Stimulated activated CD4-positive, alpha-beta T cell treated with anti-CD3 and anti-CD28 coated beads, Interleukin-15, amount 100 ng/mL, for 24 hours (primary cell): ENCODE data around the gene NLGN4X.
"Not testable (repeated sequence)": the region's sequence is repeated elsewhere in the genome, so short reads cannot be mapped to it uniquely, and the experiment has no call there.

Experiments
- DNase-seq: peaks from one replicate; pipeline ENCODE4 v3.0.0-alpha.2; 2020

NLGN4X gene

DNA sequence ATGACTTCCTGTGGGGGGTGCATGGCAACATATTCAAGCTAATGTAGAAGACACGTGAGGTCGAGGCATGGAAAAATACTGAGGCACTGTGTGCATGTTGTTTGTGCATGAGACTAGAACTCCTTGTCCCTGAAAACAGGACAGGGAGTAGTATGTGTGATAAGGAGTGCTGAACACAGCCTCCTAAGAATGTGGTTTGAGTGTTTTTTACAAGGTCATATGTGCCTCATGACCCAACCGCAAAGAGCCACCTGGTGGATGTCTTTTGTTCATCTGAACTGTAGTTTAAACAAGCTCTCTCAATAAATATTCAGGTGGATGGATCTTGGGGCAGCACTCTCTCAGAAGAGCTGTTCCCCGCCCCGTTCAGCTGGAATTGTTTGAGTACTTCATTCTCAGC, 226.6 kb downstream of the NLGN4X start:
- no peak for DNase-seq

DNA sequence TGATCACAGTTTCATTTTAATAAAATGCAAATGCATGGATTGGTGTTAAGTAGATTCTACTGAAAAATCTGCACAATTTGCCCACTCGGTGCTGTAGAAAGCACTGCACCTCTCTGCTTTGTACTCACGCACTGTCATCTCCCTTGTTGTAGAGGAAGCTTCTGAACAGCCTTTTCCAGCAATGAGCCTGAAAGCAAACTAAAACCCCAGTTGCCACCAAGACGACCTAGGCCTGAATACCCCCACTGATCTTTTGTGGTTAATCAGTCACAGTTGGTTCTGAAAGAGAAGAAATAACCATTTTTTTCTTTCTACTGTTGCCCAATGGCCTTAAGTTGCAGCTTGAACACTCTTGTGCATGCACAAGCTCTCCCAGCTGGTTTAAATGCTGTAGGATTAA, 229.8 kb downstream of the NLGN4X start:
- DNase-seq = no peak

DNA sequence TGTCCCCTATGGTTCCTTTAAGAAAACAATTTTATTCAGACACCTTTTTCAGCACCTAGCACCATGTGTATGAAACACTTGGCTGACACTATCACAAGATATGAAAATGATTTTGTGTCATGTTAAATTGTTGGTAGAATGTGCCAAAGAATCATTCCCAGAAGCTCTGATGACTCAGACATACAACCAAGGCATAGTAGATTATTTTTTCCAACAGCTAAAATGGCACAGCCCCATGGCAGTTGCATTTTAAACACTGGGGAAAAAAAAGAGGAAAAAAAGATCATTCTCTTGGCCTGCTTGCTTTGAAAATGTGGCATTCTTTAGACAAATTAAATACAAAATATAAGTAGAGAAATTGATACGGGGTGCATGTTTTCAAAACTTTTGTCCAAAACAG, 230.2 kb downstream of the NLGN4X start:
- no peak for DNase-seq

DNA sequence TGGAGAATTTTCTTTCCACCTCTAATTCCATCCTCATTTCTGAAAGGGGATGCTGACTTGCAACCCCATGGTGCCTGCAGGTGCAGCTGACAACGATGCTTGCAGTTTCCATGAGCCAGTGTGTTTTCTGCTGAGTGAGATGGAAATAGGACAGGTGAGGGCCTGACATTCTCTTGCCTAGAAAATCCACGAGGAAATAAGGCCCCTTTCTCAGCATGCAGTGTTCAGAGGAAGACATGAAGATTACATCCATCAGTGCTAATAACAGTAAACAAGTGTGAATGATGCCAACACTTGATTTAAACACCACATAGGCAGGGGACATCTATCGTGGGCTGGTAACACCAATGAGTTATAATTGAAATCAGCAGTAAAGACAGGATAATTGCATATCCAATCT, 237.3 kb downstream of the NLGN4X start:
- DNase-seq = no peak

DNA sequence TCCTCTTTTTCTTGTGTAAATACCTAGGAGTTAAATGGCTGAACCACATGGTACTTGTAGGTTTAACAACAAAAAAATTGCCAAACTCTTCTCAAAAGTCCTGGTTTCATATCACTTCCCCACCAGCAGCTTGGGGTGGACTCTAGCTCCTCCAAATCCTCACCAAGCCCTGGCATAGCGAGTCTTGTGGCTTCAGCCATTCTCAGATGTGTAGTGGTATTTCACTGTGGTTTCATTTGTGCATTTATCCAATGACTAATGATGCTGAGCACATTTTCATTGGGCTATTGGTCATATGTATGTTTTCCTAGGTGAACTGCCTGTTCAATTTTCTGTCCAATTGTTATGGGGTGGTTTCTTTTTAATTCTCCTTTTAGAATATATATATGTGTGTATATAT, 249.3 kb downstream of the NLGN4X start:
- DNase-seq = no peak

DNA sequence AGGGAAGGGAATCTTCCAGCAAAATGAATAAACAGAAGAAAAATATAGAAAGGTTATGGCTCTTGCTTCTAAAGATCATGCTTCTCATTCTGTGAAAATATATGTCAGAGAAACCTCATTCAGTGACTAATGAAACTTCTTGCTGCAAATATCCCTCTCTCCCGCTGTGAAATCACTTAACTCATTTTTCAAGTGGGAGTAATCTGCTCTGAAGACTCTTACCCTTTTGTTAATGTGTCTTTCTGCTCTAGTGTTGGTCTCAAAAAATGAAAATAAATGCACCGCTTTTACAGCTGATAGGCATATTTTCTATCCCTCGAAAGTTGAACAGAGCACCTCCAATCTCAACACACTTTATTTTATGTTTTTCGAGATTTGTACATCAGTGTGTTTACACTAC, 252.3 kb downstream of the NLGN4X start:
- DNase-seq = no peak

DNA sequence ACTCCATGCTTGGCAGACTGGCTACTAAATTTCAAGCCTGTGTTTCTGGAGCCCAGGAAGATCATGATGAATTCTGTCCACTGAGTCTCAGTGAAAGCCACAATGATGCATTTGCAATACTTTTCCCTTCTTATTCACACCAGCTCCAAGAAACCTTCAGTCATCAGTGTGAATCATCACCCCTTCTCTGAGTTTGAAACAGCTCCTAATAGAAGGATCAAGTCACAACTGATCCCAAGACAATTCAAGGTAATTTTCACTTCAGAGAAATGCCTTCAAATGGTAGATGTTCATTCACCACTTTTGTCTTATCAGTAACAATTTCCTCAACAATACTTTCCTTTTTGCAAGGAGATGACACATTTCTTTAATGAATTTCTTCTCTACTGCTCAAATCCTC, 257.4 kb downstream of the NLGN4X start:
- DNase-seq = no peak

DNA sequence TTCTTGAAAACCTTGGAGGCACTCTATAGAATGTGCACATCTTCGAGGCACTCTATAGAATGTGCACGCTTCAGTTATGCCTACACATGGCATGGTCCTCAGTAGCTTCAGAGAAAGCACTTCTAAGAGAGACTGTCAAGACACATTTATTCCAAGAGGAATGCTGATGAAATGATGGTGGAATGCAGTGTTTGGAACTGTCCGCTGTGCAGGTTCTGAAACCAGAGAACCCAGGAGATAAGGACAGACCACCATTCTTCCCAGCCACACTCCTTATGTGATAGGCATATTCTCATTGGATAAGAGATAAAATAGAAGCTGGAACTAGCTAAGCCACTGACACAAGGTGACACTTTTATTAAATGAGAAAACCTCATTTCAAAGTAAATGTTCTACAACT, 263.3 kb downstream of the NLGN4X start:
- DNase-seq = no peak

DNA sequence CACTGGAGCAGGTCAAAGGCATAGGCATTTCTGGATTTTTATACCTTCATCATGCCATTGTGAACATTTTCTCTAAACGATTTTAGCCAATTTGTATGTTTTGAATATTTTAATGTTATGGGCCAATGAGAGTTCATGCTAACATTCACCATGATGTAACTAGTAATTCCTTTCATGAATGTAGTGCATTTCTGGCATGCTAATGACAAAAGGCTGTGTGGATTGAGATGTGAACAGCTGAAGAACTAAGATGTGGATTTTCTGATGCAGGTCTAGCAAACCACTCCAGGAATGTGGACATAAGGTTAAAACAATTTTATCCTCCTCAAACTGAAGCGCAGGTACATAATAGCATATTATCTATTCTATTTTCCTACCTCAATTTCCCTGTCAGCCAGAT, 269.4 kb downstream of the NLGN4X start:
- DNase-seq = no peak

DNA sequence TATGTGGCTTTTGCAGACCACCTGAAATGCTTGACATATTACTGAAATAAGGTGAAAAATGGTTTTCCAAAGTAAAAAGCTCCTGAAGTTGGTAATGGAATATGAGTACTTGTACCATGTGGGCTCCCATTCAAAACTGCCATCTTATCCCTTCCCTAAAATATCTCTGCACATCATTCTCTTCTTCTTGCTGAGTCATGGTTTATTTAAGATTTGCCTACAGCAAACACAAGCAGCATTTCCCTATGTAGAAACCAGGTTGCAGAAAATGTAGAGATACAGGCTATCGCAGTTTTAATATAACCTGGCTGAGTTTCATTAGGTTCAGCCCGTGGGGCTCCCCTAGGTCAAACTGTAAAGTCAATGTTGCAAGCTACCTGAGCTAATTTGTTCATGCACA, 270.1 kb downstream of the NLGN4X start:
- no peak for DNase-seq

DNA sequence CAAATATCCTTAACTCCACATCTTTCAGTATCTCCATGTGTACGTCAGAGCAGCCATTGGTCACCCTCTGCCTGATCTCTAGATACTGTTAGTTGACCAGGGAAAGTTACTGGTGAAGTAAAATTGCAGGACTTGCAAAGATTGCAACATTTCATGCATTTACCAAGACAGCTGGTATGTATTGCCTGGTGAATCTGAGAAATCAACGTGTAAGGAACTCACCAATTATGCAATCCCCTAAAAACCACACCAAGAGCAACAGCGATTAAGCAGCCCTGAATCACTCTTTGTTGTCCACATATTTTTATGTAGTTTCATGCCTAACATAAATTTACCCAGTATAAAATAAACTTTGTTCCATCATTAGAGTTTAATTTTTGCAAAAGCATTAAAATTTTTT, 271.2 kb downstream of the NLGN4X start:
- DNase-seq = no peak

DNA sequence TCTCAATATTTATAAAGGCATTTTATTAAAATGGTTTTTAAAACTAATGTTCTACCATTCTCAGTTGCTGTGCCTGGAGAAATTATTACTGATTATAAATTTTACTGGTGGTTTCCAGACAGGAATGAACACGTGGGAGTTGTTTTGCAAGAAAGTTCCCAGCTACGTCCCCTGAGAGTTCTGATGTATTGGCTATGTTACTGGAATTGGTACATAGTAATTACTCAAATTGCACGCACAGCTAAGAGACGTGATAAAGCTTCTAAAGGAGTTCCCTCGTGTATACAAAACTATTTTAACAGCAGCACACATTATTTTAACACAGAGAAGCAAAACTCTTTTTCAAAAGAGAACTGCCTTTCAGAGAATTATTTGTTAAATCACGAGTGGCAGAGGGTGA, 292.2 kb downstream of the NLGN4X start:
- DNase-seq = no peak

DNA sequence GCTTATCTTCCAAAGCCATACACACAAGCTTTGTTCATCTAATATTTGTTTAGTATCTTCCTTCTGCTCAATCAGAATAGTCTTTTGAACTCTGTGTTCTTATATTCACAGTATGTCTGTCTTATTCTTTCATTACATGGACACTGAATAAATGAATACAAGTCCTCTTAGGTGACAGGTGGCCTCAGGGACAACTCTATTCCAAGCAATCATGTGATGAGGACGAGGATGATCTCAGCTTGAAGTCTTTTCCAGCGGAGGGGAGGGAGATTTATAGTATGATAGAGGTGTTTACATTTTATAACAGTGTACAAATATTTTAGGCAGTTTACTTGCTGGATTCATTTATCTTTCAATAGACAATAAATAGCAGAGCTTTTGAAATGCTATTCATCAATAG, 300.4 kb downstream of the NLGN4X start:
- DNase-seq = no peak

DNA sequence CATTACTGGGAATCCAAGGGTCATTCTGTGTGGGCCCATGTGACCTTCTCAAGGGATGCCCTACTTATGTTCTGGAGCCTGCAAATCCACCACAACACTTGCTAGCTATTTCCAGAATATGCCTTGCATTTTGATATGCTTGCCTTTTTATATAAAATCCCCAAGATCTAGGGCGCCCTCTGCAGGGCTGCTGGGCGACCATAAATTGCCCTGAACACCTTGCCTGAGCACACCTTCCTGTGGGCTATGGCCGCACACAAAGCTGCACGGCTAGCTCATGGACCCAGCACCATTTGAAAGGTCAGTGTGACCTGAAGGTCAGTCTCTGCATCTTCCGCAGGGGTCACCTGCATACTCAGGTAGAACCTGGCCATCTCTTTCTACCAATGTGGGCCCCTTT, 311.7 kb downstream of the NLGN4X start:
- DNase-seq = peak; percentile 1

DNA sequence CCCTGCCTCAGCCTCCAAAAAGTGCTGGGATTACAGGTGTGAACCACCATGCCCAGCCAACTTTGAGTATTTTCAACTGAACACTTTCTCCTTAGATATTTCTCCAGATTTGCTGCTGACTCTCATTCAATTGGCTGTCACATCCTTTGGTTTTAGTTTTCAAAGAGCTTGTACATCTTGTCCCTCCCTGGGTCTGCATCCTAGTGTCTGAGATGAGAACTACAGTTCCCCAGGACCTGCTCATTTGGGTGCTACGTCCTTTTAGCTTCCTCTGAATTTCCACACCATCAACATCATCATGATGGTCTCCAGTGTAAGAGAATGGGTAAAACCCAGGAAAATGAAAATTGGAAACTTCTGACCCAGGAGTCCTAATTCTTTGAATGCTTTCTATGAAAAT, 312.9 kb downstream of the NLGN4X start:
- DNase-seq = no peak

DNA sequence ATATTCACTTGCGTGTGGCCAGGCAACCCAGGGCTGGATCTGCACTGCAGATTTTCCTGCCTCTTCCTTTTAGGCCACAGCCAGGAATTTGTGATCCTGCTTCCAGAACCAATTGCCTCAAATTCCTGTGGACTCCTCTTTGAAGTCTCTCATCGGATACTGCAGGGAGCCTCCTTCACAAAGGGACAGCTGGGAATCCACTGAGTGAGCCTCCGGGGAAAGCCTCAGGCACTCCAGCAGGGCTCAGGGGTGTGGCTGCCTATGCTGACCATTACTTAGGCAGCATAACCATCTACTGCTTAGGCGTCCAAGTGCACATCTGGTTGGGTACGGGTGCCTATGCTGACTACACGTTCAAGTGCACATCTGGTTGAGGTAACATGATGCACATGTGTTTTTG, 321.5 kb downstream of the NLGN4X start:
- no peak for DNase-seq

DNA sequence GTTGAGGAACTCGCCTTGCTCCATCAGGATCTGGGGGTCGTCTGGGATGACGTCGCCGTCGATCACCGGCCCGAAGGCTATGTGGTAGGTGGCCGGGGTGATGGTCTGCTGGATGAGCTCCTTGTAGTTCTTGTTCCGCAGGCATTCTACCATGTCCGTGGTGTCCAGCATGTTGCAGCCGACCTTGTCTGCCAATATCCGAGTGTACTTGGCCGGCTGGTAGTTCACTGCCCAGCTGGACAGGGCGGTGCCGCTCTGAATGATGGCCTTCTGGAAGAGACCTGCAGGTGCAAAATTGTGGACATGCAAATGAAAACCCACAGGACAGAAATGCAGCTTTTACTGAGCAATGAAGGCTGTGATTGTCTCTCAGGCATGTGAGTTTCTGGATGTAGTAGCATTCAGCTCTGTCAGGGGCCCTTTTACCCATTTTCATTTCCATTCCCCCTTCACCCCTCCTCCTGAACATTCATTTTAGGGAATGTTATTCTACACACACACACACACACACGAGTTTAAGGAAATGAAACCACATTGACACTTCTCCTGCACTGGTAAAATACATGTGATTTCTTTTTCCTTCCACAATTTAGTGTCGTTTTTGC, 325.0 kb downstream of the NLGN4X start:
- not testable (repeated sequence) for DNase-seq

DNA sequence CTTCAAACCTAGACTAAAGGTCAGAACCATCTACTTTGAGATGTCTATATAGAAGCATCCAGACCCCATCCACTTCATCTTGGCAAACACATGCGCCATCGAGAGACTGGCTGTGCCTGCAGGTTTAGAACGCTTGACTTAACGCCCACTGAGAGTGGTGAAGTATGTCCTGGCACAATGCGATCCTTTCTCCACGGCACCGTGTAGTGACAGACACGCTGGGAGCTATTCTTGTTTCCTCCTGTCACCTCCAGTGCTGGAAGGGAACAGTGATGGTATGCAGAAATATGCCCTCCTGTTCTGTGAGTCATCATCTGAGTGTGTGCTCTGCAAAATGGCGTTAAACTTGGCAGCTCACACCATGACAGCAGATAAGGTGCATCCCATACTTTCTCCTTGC, 330.2 kb downstream of the NLGN4X start:
- DNase-seq = no peak

DNA sequence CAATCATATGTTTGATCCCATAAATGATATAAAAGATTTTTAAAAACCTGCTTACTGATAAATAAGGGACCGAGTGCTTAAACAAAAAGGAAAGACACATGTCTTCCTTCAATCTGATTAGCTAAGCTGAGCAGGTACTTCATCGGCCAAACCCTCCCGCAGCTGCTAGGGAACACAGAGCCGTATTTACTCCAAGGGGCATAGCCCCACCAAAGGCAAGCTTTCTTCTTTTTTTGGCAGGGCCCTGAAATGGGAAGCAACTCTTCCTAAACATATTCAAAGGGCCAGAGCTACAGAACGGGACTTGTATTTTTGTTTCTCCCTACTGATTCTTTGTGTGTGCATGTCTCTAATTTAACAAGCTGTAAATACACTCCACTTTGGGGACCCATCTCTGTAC, 337.3 kb downstream of the NLGN4X start:
- no peak for DNase-seq

DNA sequence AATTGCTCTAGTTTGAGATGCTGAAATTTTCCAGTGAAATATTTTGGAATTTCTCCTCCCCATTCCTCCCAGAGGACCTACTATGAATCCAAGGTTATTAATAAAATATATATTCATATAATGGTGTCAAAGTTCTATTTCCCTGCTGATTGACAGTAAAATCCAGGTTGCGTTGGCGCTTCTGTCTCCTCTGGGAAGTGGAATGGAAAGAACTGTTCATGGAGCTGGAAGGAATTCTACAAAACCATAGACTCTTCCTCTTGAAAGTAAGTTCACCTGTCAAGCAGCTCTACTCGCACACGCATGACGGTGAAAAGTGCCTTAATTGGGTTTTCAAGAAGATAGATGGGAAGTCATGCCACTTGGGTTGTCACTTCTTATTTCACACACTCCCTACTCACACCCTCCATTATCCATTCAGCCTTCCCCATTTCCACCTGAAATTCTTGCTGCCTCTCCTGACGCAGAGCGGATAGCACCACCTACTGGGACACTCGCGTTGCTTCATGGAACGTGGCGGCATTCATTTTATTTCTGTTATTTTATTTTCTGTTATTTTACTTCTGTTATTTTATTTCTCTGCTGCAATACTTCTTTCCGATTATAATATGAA, 351.6 kb downstream of the NLGN4X start:
- DNase-seq = no peak

DNA sequence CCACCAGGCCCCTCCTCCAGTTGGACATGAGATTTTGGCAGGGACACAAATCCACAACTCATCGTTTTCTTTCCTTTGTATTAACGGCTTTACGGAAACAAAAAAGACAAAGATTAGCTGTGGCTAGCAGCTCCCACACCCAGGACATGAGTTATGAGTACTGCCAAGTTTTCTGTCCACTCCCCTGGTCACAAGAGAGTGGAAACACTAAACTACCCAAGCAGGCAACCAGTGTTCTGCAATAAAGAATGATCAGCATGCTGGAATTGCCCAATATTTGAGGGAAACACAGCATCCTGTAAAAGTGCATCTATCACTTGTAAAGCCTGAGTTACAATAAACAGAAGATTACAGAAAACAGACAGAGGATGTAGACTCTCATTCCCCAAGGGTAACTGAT, 358.4 kb downstream of the NLGN4X start:
- DNase-seq = no peak

DNA sequence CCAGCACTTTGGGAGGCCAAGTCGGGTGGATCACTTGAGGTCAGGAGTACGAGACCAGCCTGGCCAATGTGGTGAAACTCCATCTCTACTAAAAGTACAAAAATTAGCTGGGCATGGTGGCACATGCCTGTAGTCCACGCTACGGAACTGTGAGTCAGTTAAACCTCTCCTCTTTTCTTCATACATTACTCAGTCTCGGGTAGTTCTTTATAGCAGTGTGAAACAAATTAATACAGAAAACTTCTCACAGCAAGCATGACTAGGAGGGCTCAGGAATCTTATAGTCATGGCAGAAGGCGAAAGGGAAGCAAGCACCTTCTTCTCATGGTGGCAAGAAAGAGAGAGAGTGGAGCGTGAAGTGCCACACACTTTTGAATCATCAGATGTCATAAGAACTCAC, 358.9 kb downstream of the NLGN4X start:
- DNase-seq = no peak

DNA sequence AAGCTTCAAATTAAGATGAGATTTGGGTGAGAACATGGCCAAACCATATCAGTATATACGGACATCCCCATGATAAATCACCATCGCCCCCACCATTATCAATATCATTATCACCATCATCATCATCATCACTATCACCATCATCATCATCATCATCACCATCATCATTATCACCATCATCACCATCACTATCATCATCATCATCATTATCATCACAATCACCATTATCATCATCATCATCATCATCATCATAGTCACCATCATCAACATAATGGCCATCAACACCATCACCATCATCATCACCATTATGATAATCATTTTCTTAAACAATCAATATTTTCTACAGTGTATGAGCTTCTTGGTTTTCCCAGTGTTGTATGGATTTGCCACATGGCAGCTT, 360.9 kb downstream of the NLGN4X start:
- DNase-seq = no peak

DNA sequence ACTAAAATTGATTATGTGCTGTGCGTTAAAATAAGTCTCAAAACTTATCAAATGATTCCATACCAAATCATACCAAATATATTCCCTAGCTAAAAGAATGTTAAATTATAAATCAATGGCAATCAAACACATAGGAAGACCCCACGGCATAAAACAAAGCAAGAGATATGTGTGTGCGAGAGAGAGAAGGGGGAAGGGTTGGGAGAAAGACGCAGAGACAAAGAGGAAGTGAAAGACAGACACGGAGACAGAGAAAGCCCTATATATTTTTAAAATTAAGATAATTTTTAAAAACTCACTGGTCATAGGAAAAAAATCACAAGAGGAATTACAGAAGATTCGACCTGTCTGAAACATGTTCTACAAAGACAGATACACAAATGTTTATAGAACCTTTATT, 371.4 kb downstream of the NLGN4X start:
- no peak for DNase-seq

DNA sequence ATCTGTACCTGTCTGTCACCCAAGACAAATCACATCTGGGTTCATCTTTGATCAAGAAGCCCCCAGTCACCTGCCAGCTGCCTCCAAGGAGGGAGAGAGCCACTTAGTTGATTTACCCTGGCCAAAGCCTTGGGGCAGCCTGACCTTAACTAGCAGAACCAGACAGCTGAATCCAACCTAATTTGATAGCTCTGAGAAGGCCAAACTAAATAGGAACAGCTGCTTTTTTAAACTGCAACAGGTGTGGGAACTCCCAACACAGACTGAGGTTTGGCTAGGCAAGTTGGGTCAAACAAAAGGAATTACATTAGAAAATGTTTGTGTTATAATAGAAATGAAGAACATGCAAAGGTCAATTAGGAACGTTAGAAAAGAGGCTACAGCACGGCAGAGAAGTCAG, 375.7 kb downstream of the NLGN4X start:
- DNase-seq = no peak

DNA sequence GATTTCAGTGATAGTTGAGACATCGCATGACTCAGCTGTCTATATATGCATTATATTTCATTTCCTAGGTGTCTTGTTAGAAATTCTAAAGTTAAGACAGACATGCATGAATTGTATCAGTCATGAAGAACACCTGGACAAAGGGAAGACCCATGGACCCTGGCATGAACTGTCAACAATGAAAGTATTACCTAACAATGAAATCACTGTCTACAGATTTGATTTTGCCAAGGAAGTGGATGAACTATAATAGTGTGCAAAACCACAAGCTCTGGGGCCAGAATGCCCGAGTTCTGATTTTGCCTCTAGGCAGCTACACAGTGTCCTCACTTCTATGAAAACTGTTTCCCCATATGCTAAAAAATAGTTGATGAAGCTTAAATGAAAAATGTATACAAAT, 386.1 kb downstream of the NLGN4X start:
- no peak for DNase-seq
